ENCODE measurements around the gene RTTN.

- TF ChIP-seq, protein P1, sequence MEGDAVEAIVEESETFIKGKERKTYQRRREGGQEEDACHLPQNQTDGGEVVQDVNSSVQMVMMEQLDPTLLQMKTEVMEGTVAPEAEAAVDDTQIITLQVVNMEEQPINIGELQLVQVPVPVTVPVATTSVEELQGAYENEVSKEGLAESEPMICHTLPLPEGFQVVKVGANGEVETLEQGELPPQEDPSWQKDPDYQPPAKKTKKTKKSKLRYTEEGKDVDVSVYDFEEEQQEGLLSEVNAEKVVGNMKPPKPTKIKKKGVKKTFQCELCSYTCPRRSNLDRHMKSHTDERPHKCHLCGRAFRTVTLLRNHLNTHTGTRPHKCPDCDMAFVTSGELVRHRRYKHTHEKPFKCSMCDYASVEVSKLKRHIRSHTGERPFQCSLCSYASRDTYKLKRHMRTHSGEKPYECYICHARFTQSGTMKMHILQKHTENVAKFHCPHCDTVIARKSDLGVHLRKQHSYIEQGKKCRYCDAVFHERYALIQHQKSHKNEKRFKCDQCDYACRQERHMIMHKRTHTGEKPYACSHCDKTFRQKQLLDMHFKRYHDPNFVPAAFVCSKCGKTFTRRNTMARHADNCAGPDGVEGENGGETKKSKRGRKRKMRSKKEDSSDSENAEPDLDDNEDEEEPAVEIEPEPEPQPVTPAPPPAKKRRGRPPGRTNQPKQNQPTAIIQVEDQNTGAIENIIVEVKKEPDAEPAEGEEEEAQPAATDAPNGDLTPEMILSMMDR (conservative IDR thresholded peaks at IDR 0.05; ENCODE audit: low read length) = no peak
- TF ChIP-seq EZH2phosphoT487 (IDR thresholded peaks at IDR 0.05; ENCODE audit: borderline replicate concordance) = no peak
Measured at GRCh38 chr18:70235478-70235877, 30.0 kb upstream of the RTTN start.
